Left lobe of liver (tissue), 2 donors: Measurements from ENCODE around the gene OR6C1. TPM values are rescaled to one million over a fixed set of nuclear protein-coding genes. Genes with fewer than 3 reads are reported as not detected.
"Not testable (repeated sequence)": the region's sequence is repeated elsewhere in the genome, so short reads cannot be mapped to it uniquely, and the experiment has no call there.

ENCODE experiments used
- ATAC-seq: fragments of 200-7000 bp; cut with Tn5 transposase; one replicate; pipeline ENCODE4 v1.9.1; 2020; ENCODE audit warnings: mild to moderate bottlenecking, moderate library complexity
- DNase-seq: peaks from one replicate; pipeline ENCODE4 v3.0.0-alpha.2; 2020; ENCODE audit warnings: low spot score
- total RNA-seq: library from RNA; stranded (reverse); gene quantifications from one replicate; pipeline ENCODE4 v1.2.1, GENCODE V29; 2021
- donor health status: DM: no; HTN: no; CAD: no; lungs with moderate emphysema.
- donor health status: DM: no; HTN: yes; CAD: no.

Gene OR6C1
- total RNA-seq = not detected

DNA sequence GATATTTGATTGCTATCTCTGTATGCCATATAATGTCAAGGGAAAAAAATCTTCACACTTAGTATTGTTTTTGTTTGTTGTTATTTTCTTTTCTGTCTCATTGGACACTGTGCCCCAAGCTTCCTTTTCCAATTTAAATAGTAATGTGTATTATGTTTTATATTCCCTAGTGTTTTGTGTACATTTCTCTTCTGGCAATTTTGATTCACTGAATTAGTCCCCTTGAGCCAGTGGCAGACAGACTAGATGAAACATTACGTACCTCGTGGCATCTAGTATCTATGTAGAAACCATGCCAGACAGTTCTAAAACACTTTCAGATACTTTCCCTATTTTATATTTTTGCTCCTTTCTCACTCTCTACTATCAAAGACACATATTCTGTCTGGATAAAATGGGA, at the start of gene OR6C1:
TSS of gene OR6C1 (plus strand) at position 301 of the 400 bp plus-strand sequence. CDS start 6,257 bp downstream, outside the sequence.
- DNase-seq = no peak
- no peak for ATAC-seq

DNA sequence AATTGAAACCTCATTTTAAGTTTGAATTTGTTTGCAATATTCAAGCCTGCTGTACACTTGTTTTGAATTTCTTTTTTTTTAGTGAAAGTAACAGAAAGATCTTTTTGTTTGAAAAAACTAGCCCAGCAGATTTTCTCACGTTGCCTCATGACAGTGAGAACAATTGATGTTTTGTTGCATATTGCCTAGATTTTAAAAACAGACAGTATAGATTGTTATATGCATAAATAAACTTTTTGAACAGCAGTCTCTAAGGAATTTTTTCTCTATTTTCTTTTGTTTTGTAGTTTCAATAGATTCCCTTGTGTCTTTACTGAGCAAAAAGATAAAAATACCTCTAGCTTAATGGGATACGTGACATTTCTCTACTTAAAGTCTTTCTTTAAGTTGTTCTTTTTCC, 33.2 kb upstream of the OR6C1 start:
- ATAC-seq (no peak), DNase-seq (no peak)

DNA sequence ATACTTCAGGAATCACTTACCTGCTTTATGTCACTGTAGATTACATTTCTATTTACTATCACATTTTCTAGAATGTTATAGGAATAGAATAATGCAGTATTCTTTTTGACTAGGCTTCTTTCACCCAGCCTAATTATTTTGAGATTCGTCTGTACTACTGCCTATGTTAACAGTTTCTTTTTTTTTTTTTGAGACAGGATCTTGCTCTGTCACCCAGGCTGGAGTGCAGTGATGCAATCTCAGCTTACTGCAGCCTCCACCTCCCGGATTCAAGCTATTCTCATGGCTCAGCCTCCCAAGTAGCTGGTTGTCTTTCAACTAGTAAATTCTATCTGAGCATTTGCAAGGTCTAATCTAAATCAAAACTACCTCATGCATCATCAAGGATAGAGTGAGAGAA, 24.1 kb upstream of the OR6C1 start:
- ATAC-seq = no peak
- no peak for DNase-seq

DNA sequence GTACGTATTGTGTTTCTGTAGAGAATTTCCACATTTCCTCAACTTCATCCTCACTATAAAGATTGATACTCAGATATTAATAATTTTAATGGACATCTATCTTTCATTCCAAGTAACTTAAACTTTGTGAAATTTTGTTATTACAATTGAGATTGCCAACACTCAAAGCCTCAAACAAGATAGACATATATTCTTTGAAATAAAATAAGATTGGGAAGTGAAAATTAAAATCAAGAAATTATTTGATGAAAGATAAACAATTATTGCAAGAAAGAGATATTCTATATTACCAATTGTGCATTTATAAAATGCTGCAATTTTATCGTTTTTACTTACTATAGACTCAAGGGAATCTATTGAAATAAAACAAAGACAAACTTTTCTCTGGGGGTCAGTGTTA, 17.7 kb upstream of the OR6C1 start, which contains the start of gene OR6C6:
TSS of gene OR6C6 (minus strand) at position 101 of the 400 bp plus-strand sequence. CDS start 1,337 bp downstream, outside the sequence.
- no peak for DNase-seq
- no peak for ATAC-seq

DNA sequence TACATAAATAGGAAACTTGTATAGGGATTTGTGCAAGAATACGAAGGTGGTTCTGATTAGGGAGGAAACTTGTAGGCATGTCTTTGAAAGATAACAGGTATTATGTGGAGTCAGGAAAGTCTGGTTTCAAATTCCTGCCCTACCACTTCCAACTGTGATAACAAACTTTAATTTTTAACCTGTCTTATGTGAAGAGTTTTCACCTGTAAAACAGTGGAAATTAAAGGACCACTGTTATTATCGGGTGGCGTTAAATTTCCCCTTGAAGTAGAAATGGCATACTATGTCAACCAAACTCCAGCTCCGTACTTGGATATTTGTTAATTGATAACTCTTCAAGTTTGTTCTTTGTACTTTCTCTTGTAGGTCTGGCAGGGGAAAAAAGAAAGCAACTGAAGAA, 6.1 kb downstream of the OR6C1 start:
- DNase-seq (no peak), ATAC-seq (no peak)

DNA sequence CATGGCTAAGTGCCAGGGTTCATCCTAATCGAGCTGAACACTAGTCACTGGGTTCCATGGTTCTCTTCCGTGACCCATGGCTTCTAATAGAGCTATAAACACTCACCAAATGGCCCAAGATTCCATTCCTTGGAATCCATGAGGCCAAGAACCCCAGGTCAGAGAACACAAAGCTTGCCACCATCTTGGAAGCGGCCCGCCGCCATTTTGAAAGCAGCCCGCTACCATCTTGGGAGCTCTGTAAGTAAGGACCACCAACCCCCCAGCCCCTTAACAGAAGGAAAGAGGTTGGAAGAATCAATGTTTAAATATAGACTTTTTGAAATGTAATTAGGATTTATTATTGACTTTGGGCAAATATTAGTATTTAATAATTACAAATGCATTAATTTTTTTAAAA, 11.7 kb downstream of the OR6C1 start:
- not testable (repeated sequence) for ATAC-seq, DNase-seq

DNA sequence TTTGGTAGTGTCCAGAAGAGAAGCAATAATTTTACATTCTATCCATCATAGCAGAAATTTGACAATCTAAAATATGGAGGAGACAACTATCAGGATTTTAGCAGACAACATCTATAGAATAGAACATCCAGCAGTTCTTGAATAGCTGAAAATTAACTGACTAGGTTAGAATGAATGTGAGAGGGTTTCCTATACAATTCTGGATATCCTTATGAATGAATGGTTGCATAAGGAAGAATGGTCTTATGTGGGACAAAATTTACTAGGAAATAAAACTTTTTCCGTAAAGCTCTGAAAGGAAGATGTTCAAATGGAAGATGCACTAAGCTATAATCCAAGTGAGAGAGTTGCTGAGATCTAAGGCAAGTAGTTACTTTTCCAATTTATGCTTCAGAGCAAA, 16.3 kb downstream of the OR6C1 start, which contains the start of gene OR6C3:
TSS of gene OR6C3 (plus strand) at position 301 of the 400 bp plus-strand sequence. CDS start 955 bp downstream, outside the sequence.
- ATAC-seq (no peak), DNase-seq (no peak)

DNA sequence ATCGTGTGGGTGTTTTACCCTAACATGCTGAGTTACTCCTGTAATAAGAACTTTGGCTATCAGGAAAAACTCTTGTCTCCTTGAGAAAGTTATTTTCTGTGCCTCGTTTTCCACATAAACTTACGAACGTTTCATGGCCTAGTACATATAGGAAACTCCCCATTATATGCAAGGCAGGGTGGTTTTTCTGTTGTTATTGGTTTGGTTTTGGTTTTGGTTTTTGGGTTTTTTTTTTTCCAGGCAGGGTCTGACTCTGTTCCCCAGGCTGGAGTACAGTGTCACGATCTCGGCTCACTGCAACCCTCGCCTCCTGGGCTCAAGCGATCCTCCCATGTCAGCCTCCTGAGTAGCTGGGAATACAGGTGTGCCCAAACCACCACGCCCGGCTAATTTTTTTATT, 21.9 kb downstream of the OR6C1 start:
- no peak for DNase-seq
- ATAC-seq = no peak

DNA sequence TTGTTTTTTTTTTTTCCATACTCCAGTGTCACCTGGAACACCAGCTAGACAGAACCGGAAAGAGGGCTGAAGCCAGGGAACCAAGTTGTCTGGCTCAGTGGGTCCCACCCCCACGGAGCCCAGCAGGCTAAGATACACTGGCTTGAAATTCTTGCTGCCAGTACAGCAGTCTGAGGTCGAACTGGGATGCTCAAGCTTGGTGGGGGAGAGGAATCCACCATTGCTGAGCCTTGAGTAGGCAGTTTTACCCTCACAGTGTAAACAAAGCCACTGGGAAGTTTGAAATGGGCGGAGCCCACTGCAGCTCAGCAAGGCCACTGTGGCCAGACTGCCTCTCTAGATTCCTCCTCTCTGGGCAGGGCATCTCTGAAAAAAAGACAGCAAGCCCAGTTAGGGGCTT, 41.2 kb downstream of the OR6C1 start:
- not testable (repeated sequence) for DNase-seq, ATAC-seq

DNA sequence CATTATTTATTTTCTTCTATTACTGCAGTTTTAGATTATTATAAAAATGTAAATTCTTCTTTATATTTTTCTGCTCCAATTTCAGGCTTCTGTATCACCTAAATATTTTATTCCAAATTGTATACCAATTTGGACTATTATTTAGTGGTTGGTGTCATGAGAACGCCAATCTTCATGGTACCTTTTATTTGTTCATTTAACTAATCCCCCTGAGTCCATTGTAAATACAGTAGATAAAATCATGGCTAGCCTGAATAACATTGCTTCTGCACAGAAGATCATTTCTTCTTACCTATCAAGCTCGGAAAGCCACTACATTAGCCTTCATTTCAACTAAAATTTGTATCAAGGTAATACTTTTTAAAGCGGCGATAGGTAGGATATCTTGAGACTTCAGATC, 48.5 kb downstream of the OR6C1 start, which contains the start of gene OR6C75:
TSS of gene OR6C75 (plus strand) at position 301 of the 400 bp plus-strand sequence. CDS start 2,136 bp downstream, outside the sequence.
- ATAC-seq (no peak), DNase-seq (no peak)

DNA sequence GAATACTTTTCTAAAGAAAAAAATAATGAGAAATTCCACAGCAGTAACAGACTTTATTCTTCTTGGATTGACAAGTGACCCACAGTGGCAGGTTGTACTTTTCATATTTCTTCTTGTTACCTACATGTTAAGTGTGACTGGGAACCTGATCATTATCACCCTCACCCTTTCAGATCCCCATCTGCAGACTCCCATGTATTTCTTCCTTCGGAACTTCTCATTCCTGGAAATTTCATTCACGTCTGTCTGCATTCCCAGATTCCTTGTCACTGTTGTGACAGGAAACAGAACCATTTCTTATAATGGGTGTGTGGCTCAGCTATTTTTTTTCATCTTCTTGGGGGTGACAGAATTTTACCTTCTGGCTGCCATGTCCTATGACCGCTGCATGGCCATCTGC, 50.9 kb downstream of the OR6C1 start:
- no peak for ATAC-seq
- DNase-seq = no peak

Other genes starting within 250 kb of the OR6C1 start
- gene OR9K2, start 187.9 kb upstream of the OR6C1 start, total RNA-seq = not detected
- not detected for gene OR10A7, start 93.3 kb upstream of the OR6C1 start, total RNA-seq
- gene OR6C74, start 69.7 kb upstream of the OR6C1 start, total RNA-seq = not detected
- not detected for gene OR6C6, start 17.8 kb upstream of the OR6C1 start, total RNA-seq
- gene OR6C3, start 16.4 kb downstream of the OR6C1 start, total RNA-seq = not detected
- gene OR6C75, start 48.6 kb downstream of the OR6C1 start, total RNA-seq = not detected
- not detected for gene OR6C65, start 86.2 kb downstream of the OR6C1 start, total RNA-seq
- not detected for gene OR6C76, start 111.9 kb downstream of the OR6C1 start, total RNA-seq
- gene OR6C2, start 129.7 kb downstream of the OR6C1 start, total RNA-seq = not detected
- not detected for gene OR6C70, start 155.8 kb downstream of the OR6C1 start, total RNA-seq
- not detected for gene OR6C68, start 178.0 kb downstream of the OR6C1 start, total RNA-seq
- not detected for gene OR6C4, start 235.3 kb downstream of the OR6C1 start, total RNA-seq